ENCODE data around the gene S100A2. TPM values are rescaled to one million over a fixed set of nuclear protein-coding genes. Genes with fewer than 3 reads are reported as not detected.

Gene S100A2
- total and polyA plus RNA-seq, 2 of the 13 experiments (the other 11 are each of a cell fraction or from before 2014, with no cell fraction given): 1.2 TPM

DNA sequence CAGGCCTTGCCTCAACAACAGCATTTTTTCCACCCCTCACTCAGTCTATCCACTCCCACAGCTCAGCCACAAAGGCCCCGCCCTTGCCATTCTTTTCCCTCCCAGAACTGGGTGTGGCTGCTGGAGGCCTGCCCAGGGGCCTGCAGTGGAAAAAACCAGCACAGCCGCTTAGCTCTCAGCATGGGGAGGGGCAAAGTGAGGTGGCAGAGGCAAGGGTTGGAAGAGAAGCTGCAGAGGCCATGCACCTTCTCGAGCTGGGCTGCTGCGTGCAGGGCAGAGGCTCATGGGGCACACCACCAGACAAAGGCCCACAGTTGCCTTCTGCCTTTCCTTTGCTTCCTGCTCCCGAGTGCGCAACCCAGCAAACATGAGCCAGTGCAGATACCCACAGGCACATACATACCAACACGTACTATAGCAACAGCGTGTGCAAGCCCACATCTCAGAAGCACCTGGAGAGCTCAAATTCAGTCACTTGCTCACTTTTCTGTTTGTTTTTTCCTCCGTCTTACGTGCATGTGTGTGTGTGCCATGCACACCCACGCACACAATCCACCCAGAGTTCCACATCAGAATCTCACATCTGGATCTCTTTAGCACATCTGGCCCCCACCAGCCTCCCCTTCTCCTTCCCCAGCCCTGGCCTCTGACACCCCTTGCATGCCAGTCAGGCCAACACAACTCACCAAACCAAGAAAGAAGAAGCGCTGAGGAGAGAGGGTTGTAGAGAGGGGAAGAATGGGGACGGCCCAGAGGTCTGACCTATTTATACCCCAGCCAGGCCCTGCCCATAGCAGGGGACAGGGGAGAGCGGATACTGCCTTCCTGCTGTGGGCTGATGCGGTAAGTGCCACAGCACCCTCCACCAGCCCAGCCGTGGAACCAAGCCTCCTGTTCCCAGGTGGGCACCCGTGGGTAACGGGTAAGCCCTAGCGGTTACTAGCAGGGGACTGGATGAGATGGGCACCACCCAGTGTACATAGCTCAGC is 20.3 kb downstream of the S100A2 start, which contains the start of gene S100A4 (continued):
- TF ChIP-seq, protein P1, sequence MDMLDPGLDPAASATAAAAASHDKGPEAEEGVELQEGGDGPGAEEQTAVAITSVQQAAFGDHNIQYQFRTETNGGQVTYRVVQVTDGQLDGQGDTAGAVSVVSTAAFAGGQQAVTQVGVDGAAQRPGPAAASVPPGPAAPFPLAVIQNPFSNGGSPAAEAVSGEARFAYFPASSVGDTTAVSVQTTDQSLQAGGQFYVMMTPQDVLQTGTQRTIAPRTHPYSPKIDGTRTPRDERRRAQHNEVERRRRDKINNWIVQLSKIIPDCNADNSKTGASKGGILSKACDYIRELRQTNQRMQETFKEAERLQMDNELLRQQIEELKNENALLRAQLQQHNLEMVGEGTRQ (IDR thresholded peaks at IDR 0.05; ENCODE audit: low read depth, low read length): no peak
- TF ChIP-seq, protein P1 (CRISPR knock-in tag; IDR thresholded peaks at IDR 0.05; ENCODE audit: borderline replicate concordance): no peak
- TF ChIP-seq ZNF460 (CRISPR knock-in tag; IDR thresholded peaks at IDR 0.05; ENCODE audit: borderline replicate concordance) (no peak), KDM6A (CRISPR knock-in tag; IDR thresholded peaks at IDR 0.05; ENCODE audit: low read depth) (no peak), ZFY (CRISPR knock-in tag; IDR thresholded peaks at IDR 0.05) (peak; percentile 72; the same call in 1 of the 2 replicates), CBX1 (IDR thresholded peaks at IDR 0.05; ENCODE audit: low read depth) (no peak), ZFP36L1 (CRISPR knock-in tag; IDR thresholded peaks at IDR 0.05) (peak; percentile 43; the same call in 1 of the 2 replicates), ZNF790 (CRISPR knock-in tag; IDR thresholded peaks at IDR 0.05; ENCODE audit: borderline replicate concordance) (no peak), ZNF607 (CRISPR knock-in tag; IDR thresholded peaks at IDR 0.05; ENCODE audit: borderline replicate concordance) (no peak), SRSF4 (IDR thresholded peaks at IDR 0.05; ENCODE audit: low read depth, low read length, poor library complexity, severe bottlenecking) (no peak), HOXD1 (CRISPR knock-in tag; IDR thresholded peaks at IDR 0.05) (no peak), ZNF337 (CRISPR knock-in tag; IDR thresholded peaks at IDR 0.05; ENCODE audit: borderline replicate concordance, low read depth) (0 out of 2 replicates have a peak, but pooled peaks have one; percentile 45), EED (CRISPR knock-in tag; IDR thresholded peaks at IDR 0.05) (0 out of 2 replicates have a peak, but pooled peaks have one; percentile 44), KLF12 (CRISPR knock-in tag; IDR thresholded peaks at IDR 0.05; ENCODE audit: borderline replicate concordance) (peak; percentile 62; the same call in 1 of the 2 replicates), POLR2AphosphoS5 (IDR thresholded peaks at IDR 0.05; ENCODE audit: low read depth, low read length) (peak; percentile 72), SP2 (CRISPR knock-in tag; IDR thresholded peaks at IDR 0.05) (no peak), TAF1 (CRISPR knock-in tag; IDR thresholded peaks at IDR 0.05) (no peak; the same call in 1 of the 2 replicates)
- TF ChIP-seq, protein P2, sequence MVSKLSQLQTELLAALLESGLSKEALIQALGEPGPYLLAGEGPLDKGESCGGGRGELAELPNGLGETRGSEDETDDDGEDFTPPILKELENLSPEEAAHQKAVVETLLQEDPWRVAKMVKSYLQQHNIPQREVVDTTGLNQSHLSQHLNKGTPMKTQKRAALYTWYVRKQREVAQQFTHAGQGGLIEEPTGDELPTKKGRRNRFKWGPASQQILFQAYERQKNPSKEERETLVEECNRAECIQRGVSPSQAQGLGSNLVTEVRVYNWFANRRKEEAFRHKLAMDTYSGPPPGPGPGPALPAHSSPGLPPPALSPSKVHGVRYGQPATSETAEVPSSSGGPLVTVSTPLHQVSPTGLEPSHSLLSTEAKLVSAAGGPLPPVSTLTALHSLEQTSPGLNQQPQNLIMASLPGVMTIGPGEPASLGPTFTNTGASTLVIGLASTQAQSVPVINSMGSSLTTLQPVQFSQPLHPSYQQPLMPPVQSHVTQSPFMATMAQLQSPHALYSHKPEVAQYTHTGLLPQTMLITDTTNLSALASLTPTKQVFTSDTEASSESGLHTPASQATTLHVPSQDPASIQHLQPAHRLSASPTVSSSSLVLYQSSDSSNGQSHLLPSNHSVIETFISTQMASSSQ (IDR thresholded peaks at IDR 0.05; ENCODE audit: low read depth): no peak
- TF ChIP-seq, protein P2 (CRISPR knock-in tag; IDR thresholded peaks at IDR 0.05; ENCODE audit: borderline replicate concordance): peak; percentile 46; the same call in 1 of the 2 replicates
- TF ChIP-seq, protein P3, sequence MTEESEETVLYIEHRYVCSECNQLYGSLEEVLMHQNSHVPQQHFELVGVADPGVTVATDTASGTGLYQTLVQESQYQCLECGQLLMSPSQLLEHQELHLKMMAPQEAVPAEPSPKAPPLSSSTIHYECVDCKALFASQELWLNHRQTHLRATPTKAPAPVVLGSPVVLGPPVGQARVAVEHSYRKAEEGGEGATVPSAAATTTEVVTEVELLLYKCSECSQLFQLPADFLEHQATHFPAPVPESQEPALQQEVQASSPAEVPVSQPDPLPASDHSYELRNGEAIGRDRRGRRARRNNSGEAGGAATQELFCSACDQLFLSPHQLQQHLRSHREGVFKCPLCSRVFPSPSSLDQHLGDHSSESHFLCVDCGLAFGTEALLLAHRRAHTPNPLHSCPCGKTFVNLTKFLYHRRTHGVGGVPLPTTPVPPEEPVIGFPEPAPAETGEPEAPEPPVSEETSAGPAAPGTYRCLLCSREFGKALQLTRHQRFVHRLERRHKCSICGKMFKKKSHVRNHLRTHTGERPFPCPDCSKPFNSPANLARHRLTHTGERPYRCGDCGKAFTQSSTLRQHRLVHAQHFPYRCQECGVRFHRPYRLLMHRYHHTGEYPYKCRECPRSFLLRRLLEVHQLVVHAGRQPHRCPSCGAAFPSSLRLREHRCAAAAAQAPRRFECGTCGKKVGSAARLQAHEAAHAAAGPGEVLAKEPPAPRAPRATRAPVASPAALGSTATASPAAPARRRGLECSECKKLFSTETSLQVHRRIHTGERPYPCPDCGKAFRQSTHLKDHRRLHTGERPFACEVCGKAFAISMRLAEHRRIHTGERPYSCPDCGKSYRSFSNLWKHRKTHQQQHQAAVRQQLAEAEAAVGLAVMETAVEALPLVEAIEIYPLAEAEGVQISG (CRISPR knock-in tag; IDR thresholded peaks at IDR 0.05): peak; percentile 33; the same call in 1 of the 2 replicates

Measured in HepG2 (cell line).